Right renal cortex interstitium (tissue), 3 donors: ENCODE results near the gene ZSWIM4. TPM values are rescaled to one million over a fixed set of nuclear protein-coding genes. Genes with fewer than 3 reads are reported as not detected.
A peak's percentile ranks its signal among the peaks of the same experiment; 100 is the strongest.

Experiments
- DNase-seq, 3 donors: peaks; one replicate each; pipeline ENCODE4 v3.0.0-alpha.2; 2013; ENCODE audit warnings: low read depth in 3 of 3, low spot score in 2 of 3
- polyA plus RNA-seq, 3 donors: library from polyadenylated mRNA; unstranded; fragments of 120-200 nt; gene quantifications; one replicate each; pipeline ENCODE4 v1.2.1, GENCODE V29; 2013; ENCODE audit not compliant: insufficient read length in 3 of 3

Gene ZSWIM4
- polyA plus RNA-seq, 3 donors = 5.3 to 6.8 (median 6.1) TPM

DNA sequence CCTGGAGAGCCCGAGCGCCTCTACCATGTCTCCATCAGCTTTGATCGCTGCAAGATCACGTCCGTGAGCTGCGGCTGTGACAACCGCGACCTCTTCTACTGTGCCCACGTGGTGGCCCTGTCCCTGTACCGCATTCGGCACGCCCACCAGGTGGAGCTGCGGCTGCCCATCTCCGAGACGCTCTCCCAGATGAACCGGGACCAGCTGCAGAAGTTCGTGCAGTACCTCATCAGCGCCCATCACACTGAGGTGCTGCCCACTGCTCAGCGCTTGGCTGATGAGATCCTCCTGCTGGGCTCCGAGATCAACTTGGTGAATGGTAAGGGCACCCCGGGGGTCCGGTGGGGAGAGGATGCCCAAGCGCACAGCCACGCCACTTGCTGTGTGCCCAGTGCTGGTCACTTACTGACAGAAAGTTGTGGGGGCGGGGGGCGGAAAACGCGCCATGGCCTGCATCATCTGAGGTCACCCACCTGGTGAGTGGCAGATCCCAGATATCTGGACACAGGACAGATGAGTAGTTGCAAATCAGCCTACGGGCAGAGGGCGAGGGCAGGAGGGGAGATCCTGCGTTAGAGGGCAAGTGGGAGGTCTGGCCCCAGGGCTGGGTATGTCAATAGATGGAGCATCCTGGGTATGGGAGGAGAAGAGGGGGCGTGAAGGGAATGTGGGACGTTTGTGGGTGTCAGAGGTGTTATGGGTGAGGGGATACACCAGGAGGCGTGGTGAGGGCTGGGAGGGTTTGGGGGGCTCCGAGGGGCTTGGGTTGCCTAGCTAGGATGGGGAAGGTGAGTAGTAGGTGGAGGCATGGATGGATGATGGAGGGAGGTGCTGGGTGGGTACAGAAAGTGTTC is 9.8 kb downstream of the ZSWIM4 start:
- no peak for DNase-seq

GRCh38 chr19:13806728-13807127 is 11.5 kb downstream of the ZSWIM4 start:
- DNase-seq = no peak

DNA sequence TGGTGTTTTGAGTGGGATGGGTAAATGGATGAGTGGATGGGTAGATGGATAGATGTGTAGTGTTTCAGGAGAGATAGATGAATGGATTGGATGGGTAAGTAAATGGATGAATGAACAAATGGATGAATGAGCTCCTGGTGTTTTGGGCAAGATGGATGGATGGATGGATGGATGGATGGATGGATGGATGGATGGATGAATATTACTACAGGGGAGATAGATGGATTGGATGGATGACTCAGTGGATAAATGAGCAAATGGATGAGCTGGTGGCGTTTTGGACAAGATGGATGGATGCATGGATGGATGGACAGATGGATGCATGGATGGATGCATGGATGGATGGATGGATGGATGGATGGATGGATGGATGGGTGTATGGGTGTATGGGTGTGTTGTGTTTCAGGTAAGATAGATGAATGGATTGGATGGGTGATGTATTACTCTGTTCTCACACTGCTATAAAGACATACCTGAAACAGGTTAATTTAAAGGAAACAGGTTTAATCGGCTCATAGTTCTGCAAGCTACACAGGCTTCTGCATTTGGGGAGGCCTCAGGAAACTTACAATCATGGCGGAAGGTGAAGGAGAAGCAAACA is 12.3 kb downstream of the ZSWIM4 start:
- DNase-seq = no peak

DNA sequence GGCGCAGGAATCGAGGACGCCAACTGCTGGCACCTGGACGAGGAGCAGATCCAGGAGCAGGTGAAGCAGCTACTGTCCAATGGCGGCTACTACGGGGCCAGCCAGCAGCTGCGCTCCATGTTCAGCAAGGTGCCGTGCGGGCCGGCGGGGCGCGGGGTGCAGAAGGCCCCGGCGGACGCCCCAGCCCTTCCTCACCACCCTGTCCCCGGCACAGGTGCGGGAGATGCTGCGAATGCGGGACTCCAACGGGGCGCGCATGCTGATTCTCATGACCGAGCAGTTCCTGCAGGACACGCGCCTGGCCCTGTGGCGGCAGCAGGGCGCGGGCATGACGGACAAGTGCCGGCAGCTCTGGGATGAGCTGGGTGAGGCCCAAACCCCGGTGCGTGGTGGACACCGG is 13.6 kb downstream of the ZSWIM4 start:
- no peak for DNase-seq

DNA sequence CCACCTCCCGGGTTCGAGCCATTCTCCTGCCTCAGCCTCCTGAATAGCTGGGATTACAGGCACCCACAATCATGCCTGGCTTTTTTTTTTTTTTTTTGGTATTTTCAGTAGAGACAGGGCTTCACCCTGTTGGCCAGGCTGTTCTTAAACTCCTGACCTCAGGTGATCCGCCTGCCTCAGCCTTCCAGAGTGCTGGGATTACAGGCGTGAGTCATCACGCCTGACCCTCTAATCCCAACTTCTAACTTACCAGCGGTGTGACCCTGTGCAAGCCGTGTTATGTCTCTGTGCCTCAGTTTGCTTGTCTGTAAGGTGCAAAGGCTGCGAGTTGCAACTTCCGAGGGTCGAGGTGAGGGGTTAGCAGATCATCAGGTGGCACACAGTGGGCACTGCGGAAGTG is 17.3 kb downstream of the ZSWIM4 start:
- DNase-seq = no peak

- no peak for DNase-seq
Measured at GRCh38 chr19:13813147-13813546, 17.9 kb downstream of the ZSWIM4 start.

- DNase-seq = no peak
Measured at GRCh38 chr19:13814550-13814949, 19.3 kb downstream of the ZSWIM4 start.

- no peak for DNase-seq
Measured at GRCh38 chr19:13817018-13817614, 21.9 kb downstream of the ZSWIM4 start.

GRCh38 chr19:13817615-13818371 is 22.6 kb downstream of the ZSWIM4 start:
- peak in 1 of 3 donors; percentile 65 for DNase-seq

DNA sequence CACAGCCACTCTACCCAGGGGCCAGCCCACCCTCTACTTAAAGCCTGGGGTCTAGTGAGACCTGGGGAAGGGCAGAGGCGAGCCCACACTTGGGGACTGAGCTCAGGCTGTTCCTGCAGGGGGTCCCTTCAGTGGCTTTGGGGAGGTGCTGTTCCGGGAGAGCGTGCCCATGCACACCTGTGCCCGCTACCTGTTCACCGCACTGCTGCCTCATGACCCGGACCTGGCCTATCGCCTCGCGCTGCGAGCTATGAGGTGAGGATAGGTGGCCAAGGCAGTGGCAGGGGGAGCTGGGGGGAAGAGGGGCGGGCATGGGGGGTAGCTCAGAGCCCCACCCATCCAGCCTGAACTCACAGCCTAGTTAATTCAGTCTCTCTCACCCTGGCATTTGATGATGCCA is 24.0 kb downstream of the ZSWIM4 start:
- DNase-seq = no peak

- DNase-seq = no peak
Measured at GRCh38 chr19:13821292-13821691, 26.0 kb downstream of the ZSWIM4 start.

DNA sequence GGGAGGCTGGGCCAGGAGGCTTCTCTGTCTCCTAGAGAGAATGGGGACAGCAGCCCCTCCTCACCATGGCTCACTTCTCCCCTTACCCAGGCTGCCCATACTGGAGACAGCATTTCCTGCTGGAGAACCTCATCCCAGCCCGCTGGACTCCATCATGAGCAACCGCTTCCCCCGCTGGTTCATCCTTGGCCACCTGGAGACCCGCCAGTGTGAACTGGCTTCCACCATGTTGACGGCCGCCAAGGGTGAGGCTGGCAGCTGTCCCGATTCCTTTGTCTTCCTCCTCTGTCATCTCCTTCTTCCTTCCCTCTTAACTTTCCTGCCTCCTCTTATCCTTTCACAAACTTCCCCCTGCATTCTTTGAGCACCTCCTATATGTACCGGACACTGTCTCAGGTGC is 28.0 kb downstream of the ZSWIM4 start:
- no peak for DNase-seq

DNA sequence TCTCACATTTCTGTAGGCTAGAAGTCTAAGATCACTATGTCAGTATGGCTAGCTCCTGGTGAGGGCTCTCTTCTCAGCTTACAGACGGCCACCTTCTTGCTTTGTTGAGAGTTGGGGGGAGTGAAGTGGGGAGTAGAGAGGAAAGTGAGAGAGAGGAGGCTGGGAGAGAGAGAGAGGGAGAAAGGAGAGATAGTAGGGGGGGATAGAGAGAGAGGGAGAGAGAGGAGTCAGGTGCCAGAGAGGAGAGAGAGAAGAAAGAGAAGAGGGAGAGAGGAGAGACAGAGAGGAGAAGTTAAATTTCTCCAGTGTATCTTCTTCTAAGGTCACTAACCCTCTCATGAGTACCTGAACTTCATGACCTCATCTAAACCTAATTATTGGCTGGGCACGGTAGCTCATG is 28.7 kb downstream of the ZSWIM4 start:
- DNase-seq = no peak

DNA sequence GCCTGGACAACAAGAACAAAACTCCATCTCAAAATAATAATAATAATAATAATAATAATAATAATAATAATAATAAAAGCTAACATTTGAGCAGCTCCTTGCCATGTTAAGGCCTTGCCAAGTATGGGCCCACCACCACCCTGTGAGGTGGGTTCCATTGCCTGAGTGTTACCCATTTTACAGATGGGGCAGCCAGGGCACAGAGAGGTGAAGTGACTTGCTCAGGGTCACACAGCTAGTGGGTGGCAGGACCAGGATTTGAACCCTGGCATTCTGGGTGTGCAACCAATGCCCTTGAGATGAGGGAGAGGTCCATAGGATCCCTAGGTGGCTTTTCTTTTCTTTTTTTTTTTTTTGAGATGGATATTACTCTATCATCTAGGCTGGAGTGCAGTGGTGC is 29.5 kb downstream of the ZSWIM4 start:
- no peak for DNase-seq

DNA sequence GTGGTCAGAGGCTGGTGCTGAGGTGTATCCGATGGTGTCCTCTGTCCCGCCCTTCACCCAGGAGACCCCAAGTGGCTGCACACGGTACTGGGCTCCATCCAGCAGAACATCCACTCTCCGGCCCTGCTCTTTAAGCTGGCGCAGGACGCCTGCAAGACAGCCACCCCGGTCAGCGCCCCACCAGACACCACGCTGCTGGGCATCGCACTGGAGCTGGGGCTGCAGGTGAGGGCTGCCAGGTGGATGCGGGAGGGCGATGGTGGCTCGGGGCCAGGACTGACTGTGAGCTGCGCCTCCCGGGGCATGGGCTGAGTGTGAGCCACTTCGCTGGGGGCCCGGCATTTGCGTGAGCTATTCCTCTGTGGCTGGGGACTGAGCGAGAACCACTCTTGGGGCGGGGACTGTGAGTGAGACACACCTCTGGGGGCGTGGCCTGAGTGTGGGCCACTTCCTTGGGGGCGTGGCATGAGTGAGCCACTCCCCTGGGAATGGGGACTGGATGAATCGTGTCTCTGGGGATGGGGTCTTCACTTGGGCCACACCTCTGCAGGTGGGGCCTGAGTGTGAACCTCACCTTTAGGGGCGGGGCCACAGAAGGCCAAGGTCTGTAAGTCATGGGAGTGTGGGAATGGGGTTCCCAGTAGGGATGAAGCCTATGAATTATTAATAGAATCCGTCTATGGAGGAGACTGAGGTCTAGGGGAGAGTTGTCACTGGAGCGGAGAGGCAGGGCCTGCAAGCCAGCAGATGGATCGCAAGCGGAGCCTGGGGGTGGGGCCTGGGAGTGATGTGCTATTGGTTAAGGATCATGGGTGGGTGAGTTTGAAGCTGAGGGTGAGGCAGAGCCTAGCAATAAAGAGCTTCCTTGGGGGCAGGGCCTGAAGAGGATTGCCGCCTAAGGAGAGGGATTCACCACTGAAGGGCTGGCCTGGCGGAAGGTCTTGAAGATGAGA is 30.5 kb downstream of the ZSWIM4 start:
- DNase-seq = no peak

- DNase-seq = no peak
Measured at GRCh38 chr19:13826652-13827235, 31.5 kb downstream of the ZSWIM4 start.

- DNase-seq = no peak
Measured at GRCh38 chr19:13827656-13828055, 32.4 kb downstream of the ZSWIM4 start.

- DNase-seq = no peak
Measured at GRCh38 chr19:13830114-13830740, 35.0 kb downstream of the ZSWIM4 start.
